GM12865 (cell line): ENCODE data around the gene ARMC9.

Experiments
- DNase-seq: peaks from one replicate; pipeline ENCODE4 v3.0.0; 2010; ENCODE audit warnings: low read depth
- H3K4me3 ChIP-seq: 2 replicates; pipeline ENCODE4 v1.5.1; 2011; ENCODE audit warnings: mild to moderate bottlenecking, low read depth, low read length, control low read depth
- CTCF ChIP-seq: IDR thresholded peaks from 2 replicates; pipeline ENCODE4 v1.5.1; 2011; ENCODE audit warnings: low read length, control low read depth, low read depth, inconsistent platforms; ENCODE audit not compliant: insufficient read depth; ENCODE audit errors: missing control alignments

Gene ARMC9

DNA sequence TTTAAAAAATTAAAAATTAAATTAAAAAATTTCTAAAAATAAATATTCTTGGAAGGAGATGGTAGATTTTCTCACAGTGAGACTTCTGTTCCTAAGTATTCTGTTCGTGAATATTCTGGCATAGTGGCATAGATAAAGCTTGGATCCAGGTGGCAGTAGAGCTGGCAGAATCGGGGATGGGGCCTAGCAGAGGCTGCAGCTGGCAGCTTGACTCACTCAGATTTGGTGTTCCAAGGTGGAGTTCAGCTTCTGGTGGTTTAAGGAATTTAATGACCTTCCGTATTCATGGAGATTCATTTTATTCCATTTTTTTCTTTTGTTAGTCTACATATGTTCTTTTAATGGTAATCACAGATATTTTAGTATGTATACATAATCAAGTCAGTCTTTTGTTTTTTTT is 19.9 kb downstream of the ARMC9 start:
- DNase-seq, result no peak
- TF ChIP-seq CTCF, result no peak
- no peak overlapping the region for H3K4me3 ChIP-seq

DNA sequence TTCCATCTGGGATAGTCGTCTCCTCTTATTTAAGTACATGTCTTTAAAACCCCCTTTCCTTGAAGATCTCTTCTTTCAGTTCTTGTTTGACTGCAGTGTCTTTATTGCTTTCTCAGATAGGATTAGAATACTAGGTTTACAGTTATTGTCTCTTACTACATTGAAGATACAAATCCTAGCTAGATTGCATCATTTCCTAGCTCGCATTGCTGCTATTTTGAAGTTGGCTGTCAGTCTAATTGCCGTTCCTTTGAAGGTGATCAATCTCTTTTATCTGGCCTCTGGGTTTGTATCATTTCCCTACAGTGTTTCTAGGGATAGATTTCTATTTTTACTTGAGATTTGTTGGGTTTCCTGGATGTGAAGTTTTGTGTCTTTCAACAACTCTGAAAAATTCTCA is 20.9 kb downstream of the ARMC9 start:
- no peak for DNase-seq
- H3K4me3 ChIP-seq, result no peak overlapping the region
- no peak for TF ChIP-seq CTCF

DNA sequence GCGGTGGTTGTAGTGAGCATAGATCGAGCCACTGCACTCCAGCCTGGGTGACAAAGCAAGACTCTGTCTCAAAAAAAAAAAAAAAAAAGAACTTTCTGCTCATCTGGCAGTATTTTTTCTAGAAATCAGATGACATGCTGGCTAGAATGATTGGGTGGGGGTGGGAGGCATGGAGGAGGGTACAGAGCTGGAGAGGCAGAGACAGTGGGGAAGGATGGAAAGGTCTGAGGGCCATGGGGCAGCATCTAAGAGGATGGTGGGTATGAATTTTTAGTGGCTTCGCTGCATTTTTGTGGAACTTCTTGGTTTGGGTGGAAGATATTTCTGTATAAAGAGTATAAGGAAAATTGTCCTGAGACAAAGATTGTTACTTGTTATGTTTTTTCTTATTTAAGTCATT is 23.3 kb downstream of the ARMC9 start:
- TF ChIP-seq CTCF, result no peak
- DNase-seq, result no peak
- H3K4me3 ChIP-seq, result no peak overlapping the region

GRCh38 chr2:231222318-231223000 is 24.0 kb downstream of the ARMC9 start:
- DNase-seq, result peak; percentile 67

GRCh38 chr2:231223001-231223375 is 24.6 kb downstream of the ARMC9 start:
- H3K4me3 ChIP-seq, result no peak overlapping the region

More at GRCh38 chr2:231222318-231223000, 24.0 kb downstream of the ARMC9 start:
- TF ChIP-seq CTCF, result no peak
- H3K4me3 ChIP-seq, result no peak overlapping the region

GRCh38 chr2:231223458-231223976 is 25.1 kb downstream of the ARMC9 start:
- no peak overlapping the region for H3K4me3 ChIP-seq
- no peak for DNase-seq
- TF ChIP-seq CTCF, result no peak

More at GRCh38 chr2:231223001-231223375, 24.6 kb downstream of the ARMC9 start:
- no peak for TF ChIP-seq CTCF
- DNase-seq, result no peak
